Upper lobe of right lung (tissue), 1 donor: ENCODE results near the gene LRRN2. TPM values are rescaled to one million over a fixed set of nuclear protein-coding genes. Genes with fewer than 3 reads are reported as not detected.

Experiments used
- ATAC-seq: fragments of 200-7000 bp; cut with Tn5 transposase; one replicate; pipeline ENCODE4 v1.9.1; 2020; ENCODE audit warnings: mild to moderate bottlenecking, moderate library complexity
- DNase-seq: peaks from one replicate; pipeline ENCODE4 v3.0.0-alpha.2; 2020
- H3K27ac ChIP-seq: fragments of 200-600 bp; one replicate; pipeline ENCODE4 v1.8.0; 2022
- H3K27me3 ChIP-seq: fragments of 200-600 bp; one replicate; pipeline ENCODE4 v1.8.0; 2022; ENCODE audit warnings: mild to moderate bottlenecking
- H3K36me3 ChIP-seq: fragments of 200-600 bp; one replicate; pipeline ENCODE4 v1.8.0; 2022
- H3K4me1 ChIP-seq: fragments of 200-600 bp; one replicate; pipeline ENCODE4 v1.8.0; 2022
- H3K4me3 ChIP-seq: fragments of 200-600 bp; one replicate; pipeline ENCODE4 v1.8.0; 2022; ENCODE audit warnings: mild to moderate bottlenecking
- H3K9me3 ChIP-seq: fragments of 200-600 bp; one replicate; pipeline ENCODE4 v1.8.0; 2022
- intact Hi-C: fragments of 100-400 bp; cut with DNase I; formaldehyde crosslinking; loops from one replicate; pipeline ENCODE4 v1.11.0; 2022
- total RNA-seq: library from RNA; stranded (reverse); fragmentation: NEBNext Ultra II Directional; extraction: Animal tissue kit (Norgen Biotek cat#: 25700); gene quantifications from one replicate; pipeline ENCODE4 v1.2.1, GENCODE V29; 2021
- TF ChIP-seq, protein P1 (sequence below): fragments of 200-600 bp; IDR thresholded peaks from one replicate; pipeline ENCODE4 v1.8.0; 2022; ENCODE audit warnings: antibody characterized with exemption
- donor health status: DM: no; HTN: yes; CAD: no; lungs with severe emphysema.

Gene LRRN2
- total RNA-seq, 1 donor from 2014 or later = 3.2 TPM

DNA sequence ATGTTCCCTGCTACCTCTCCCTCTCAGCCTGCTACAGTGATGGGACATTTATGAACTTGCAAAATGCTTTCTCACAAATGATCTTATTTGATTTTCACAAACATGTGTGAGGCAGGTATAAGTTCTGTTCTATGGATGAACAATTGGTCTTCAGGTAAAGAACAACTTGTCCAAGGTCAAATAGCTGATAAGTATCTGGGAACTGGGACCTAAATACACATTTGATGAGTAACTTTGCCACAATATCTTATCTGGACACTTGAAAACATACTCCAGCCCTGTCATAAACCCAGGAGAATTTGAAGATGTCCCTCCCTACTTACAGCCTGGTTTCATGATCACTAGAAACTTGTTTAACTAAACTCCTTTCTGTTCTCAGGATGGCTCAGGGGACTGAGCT, 23.0 kb downstream of the LRRN2 start:
- H3K9me3 ChIP-seq = no peaks in the 10 kb centered on the region
- ATAC-seq (no peak), DNase-seq (no peak)
- TF ChIP-seq, protein P1, sequence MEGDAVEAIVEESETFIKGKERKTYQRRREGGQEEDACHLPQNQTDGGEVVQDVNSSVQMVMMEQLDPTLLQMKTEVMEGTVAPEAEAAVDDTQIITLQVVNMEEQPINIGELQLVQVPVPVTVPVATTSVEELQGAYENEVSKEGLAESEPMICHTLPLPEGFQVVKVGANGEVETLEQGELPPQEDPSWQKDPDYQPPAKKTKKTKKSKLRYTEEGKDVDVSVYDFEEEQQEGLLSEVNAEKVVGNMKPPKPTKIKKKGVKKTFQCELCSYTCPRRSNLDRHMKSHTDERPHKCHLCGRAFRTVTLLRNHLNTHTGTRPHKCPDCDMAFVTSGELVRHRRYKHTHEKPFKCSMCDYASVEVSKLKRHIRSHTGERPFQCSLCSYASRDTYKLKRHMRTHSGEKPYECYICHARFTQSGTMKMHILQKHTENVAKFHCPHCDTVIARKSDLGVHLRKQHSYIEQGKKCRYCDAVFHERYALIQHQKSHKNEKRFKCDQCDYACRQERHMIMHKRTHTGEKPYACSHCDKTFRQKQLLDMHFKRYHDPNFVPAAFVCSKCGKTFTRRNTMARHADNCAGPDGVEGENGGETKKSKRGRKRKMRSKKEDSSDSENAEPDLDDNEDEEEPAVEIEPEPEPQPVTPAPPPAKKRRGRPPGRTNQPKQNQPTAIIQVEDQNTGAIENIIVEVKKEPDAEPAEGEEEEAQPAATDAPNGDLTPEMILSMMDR = no peak
- H3K27ac ChIP-seq = no peak overlapping the region
- H3K4me3 ChIP-seq = no peak overlapping the region
- H3K36me3 ChIP-seq = no peaks in the 10 kb centered on the region
- H3K4me1 ChIP-seq = no peaks in the 10 kb centered on the region
- intact Hi-C loops = no loop called here
- no peaks in the 10 kb centered on the region for H3K27me3 ChIP-seq

DNA sequence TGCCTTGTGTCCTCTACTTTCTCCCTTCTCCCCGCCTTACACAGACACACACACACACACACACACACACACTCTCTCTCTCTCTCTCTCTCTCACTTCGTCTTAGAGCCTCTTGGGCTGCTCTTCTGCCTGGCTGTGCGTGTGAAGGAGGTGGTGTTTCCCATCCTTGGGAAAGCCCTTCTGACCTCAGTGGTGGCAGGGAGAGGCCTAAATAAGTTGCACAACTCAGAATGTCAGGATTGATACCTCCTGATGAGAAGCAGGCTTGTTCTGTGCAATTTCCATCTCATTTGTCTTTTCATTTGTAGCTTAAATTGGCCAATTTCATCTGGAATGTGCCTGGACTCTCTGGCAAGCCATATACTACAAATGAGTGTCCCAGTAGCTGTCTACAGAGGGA, 25.0 kb downstream of the LRRN2 start:
- no peak for DNase-seq
- TF ChIP-seq, protein P1 = no peak
- H3K4me3 ChIP-seq = no peak overlapping the region
- H3K36me3 ChIP-seq = no peaks in the 10 kb centered on the region
- ATAC-seq = no peak
- no peaks in the 10 kb centered on the region for H3K9me3 ChIP-seq
- H3K4me1 ChIP-seq = no peaks in the 10 kb centered on the region
- intact Hi-C loops = no loop called here
- H3K27ac ChIP-seq = no peak overlapping the region
- no peaks in the 10 kb centered on the region for H3K27me3 ChIP-seq

DNA sequence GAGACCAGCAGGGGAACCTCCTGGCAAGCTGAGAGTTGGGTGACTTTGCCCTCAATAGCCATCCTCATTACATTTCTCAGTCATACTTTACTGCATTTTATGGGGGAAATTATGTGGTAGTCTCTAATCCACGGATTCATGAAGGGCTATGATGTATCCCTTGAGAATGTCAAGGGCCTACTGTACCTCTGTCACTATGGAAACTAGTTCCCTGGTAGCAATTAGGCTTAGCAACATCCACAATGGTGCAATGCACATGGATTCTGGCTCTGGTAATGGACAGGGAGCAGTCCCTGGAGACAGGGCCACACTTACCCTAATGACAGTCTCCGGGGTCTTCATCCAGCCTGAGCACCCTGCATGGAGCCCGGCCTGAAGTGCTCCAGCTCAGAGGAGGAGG, 26.5 kb downstream of the LRRN2 start:
- DNase-seq (no peak), ATAC-seq (no peak)
- intact Hi-C loops = no loop called here
- no peak overlapping the region for H3K4me3 ChIP-seq
- no peaks in the 10 kb centered on the region for H3K9me3 ChIP-seq
- TF ChIP-seq, protein P1 = no peak
- no peak overlapping the region for H3K27ac ChIP-seq
- H3K36me3 ChIP-seq = no peaks in the 10 kb centered on the region
- no peaks in the 10 kb centered on the region for H3K27me3 ChIP-seq
- no peaks in the 10 kb centered on the region for H3K4me1 ChIP-seq

DNA sequence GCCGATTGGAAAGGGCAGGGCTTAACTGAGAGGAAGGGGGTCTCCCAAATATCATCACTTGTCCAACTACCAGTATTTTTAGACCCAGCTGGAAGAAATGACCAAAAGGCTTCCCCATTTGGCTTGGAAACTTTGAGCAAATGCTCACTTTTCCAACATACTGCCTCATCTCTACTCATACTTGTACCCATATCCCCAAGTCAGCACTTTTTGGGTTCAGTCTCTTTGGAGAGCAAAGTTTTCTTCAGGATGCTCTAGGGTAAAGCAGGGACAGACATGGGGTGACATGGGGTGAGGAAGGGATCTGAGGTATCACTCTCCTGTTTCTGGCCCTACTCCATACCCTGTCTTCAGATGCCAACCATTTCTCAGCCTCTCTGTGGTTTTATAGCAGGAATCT, 27.2 kb downstream of the LRRN2 start:
- Histone ChIP-seq H3K36me3 (no peaks in the 10 kb centered on the region), H3K4me3 (no peak overlapping the region), H3K27ac (no peak overlapping the region), H3K27me3 (no peaks in the 10 kb centered on the region), H3K9me3 (no peaks in the 10 kb centered on the region), H3K4me1 (no peaks in the 10 kb centered on the region)
- intact Hi-C loops = no loop called here
- TF ChIP-seq, protein P1 = no peak
- no peak for DNase-seq
- ATAC-seq = no peak

DNA sequence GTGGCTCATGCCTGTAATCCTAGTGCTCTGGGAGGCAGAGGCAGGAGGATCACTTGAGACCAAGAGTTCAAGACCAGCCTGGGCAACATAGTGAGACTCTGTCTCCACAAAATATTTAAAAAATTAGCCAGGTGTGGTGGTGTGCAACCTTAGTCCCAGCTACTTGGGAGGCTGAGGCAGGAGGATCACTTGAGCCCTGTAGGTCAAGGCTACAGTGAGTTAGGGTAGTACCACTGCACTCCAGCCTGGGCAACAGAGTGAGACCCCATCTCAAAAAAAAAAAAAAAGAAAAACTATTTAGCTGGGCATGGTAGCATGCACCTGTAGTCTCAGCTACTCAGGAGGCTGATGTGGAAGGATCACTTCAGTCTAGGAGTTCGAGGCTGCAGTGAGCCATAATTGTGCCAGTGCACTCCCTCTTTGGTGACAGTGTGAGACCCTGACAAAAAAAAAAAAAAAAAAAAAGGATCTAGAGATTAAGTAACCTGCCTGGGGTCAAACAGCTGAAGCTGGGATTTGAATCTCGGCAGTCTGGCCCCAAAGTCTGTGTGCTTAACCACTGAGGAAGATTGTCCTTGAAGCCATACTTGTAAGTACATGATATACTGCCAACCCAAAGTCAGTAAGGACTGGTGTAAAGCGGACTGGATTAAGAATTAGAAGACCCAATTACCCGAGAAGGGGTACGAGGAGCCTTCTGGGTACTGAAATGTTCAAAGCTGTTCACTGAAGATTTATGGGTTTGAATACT, 31.8 kb downstream of the LRRN2 start:
- H3K27ac ChIP-seq = no peak overlapping the region
- H3K4me1 ChIP-seq = no peaks in the 10 kb centered on the region
- no peak overlapping the region for H3K4me3 ChIP-seq
- no peaks in the 10 kb centered on the region for H3K27me3 ChIP-seq
- H3K36me3 ChIP-seq = no peaks in the 10 kb centered on the region
- TF ChIP-seq, protein P1 = no peak
- DNase-seq = no peak
- intact Hi-C loops = no loop called here
- H3K9me3 ChIP-seq = no peaks in the 10 kb centered on the region
- no peak for ATAC-seq

DNA sequence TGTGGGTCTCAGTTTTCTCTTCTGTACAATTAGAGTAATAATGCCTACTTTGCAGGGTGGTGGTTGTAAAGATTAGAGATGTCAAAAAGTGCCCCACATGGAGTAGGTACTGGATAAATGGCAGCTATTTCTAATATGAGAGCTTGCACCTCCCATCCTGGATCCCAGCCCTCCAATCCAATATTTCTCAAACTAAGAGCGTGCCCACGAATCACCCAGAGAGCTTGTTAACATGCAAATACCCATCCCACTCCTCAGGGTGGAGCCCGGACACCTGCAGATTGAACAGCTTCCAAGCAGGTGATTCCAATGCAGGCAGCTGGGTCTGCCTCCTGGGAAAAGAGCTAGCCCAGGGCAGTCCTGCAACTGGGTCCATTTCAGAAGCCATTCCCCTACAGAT, 33.0 kb downstream of the LRRN2 start:
- Histone ChIP-seq H3K27me3 (no peaks in the 10 kb centered on the region), H3K4me1 (no peaks in the 10 kb centered on the region), H3K9me3 (no peaks in the 10 kb centered on the region), H3K4me3 (no peak overlapping the region), H3K27ac (no peak overlapping the region), H3K36me3 (no peaks in the 10 kb centered on the region)
- no peak for DNase-seq
- TF ChIP-seq, protein P1 = no peak
- no peak for ATAC-seq
- intact Hi-C loops = no loop called here
